Measurements from ENCODE around the gene RPS15. TPM values are rescaled to one million over a fixed set of nuclear protein-coding genes. Genes with fewer than 3 reads are reported as not detected.
A peak's percentile ranks its signal among the peaks of the same experiment; 100 is the strongest.

Gene RPS15
- total RNA-seq, 2 experiments from 2014 or later: 1,854 to 1,879 TPM

DNA sequence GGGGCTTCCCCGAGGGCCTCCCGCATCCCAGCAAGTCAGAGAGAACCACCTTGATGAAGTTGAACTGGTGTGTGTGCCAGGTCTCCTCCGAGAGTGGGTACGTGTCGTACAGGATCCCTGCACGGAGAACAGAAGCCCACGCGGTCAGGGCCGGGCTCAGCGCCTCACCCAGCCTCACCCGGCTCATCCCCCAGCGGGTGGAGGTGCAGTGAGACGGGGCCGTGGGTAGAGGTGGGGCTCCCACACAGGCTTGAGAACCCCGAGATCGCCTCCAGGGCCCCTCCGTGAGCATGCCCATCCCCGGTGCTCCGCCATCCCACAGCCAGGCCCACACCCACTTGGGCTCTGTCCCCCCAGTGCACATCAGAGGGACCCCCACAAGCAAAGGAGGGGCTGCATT, 39.1 kb upstream of the RPS15 start:
- TF ChIP-seq CTCF (IDR thresholded peaks at IDR 0.05): no peak

GRCh38 chr19:1399745-1400144, 38.5 kb upstream of the RPS15 start:
- Mint-ChIP-seq H3K4me1 (ENCODE audit: low read depth) (peaks cover 20% of the 10 kb centered on the region), H3K4me3 (no peak overlapping the region), H3K27me3 (peaks cover 5% of the 10 kb centered on the region), H3K9me3 (no peaks in the 10 kb centered on the region), H3K27ac (no peak overlapping the region), H3K36me3 (ENCODE audit: low read depth) (no peaks in the 10 kb centered on the region)
- ChIA-PET CTCF (no interaction called here), POLR2A (no interaction called here)
- no peak for ATAC-seq
- TF ChIP-seq CTCF (IDR thresholded peaks at IDR 0.05): no peak
- no peak for DNase-seq
- intact Hi-C loops (cut with micrococcal nuclease): loop anchor here (2.0 kb wide), 1 partner anchor 15 kb away; no protein-coding TSS in a partner anchor

More for the DNA sequence above, 39.1 kb upstream of the RPS15 start:
- H3K4me3 Mint-ChIP-seq: no peak overlapping the region
- ChIA-PET CTCF (no interaction called here), POLR2A (no interaction called here)
- H3K27me3 Mint-ChIP-seq: peaks cover 5% of the 10 kb centered on the region
- H3K9me3 Mint-ChIP-seq: no peaks in the 10 kb centered on the region
- ATAC-seq (no peak), DNase-seq (no peak)
- peaks cover 20% of the 10 kb centered on the region for H3K4me1 Mint-ChIP-seq (ENCODE audit: low read depth)
- H3K27ac Mint-ChIP-seq: no peak overlapping the region
- no peaks in the 10 kb centered on the region for H3K36me3 Mint-ChIP-seq (ENCODE audit: low read depth)
- intact Hi-C loops (cut with micrococcal nuclease): no loop called here

GRCh38 chr19:1400281-1401137, 37.7 kb upstream of the RPS15 start:
- no peaks in the 10 kb centered on the region for H3K36me3 Mint-ChIP-seq (ENCODE audit: low read depth)
- ATAC-seq (peak; percentile 21), DNase-seq (no peak)
- ChIA-PET POLR2A (no interaction called here), CTCF (no interaction called here)
- intact Hi-C loops (cut with micrococcal nuclease): loop anchor here (2.0 kb wide), 1 partner anchor 16 kb away; no protein-coding TSS in a partner anchor
- no peak for TF ChIP-seq CTCF (IDR thresholded peaks at IDR 0.05)
- H3K27me3 Mint-ChIP-seq: peaks cover 5% of the 10 kb centered on the region
- H3K9me3 Mint-ChIP-seq: no peaks in the 10 kb centered on the region
- H3K27ac Mint-ChIP-seq: no peak overlapping the region
- H3K4me1 Mint-ChIP-seq (ENCODE audit: low read depth): peaks cover 20% of the 10 kb centered on the region
- peak overlapping the region; percentile 72 for H3K4me3 Mint-ChIP-seq

DNA sequence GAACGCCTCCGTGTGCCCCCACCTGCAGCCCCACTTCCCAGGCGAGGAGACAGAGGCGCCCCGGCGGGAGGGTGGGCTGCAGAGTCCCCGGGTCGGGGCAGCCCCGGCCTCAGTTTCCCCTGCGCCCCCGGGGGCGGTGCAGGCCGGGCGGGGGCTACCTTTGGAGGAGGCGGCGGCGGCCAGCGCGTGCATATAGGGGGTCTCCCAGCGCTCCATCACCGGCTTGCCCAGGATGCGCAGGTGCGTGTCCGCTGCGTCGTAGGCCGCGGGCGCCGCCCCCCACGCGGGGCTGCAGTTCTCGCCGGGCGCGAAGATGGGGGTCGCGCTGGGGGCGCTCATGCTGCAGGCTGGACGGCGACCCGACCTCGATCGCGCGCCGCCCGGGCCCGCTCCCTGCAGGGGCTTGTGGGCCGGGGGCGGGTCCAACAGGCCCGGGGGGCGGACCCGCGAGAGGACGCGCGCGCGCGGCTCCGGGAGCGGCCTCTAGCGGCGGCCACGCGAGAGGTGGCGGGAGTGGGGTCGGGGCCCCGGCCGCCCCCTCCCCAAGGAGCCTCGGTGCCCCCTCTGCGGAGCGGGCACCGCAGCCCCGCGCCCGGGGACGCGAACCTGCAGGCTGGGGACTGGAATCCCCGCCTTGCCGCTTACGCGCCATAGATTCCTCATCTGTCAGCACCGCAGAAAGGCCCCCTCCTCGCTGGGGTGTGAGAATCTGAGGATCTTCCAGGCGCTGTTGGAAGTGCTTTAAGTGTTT, 36.9 kb upstream of the RPS15 start, which contains the start of gene GAMT:
Gene GAMT (minus strand): TSS at position 405 of the 751 bp plus-strand sequence. CDS start 66 bp downstream, at position 339.
- POLR2A ChIA-PET: no interaction called here
- CTCF ChIA-PET: no interaction called here

More for the DNA sequence above, 36.9 kb upstream of the RPS15 start, which contains the start of gene GAMT:
- no peak within 1 kb of the TSS for H3K27ac Mint-ChIP-seq
- no peaks in the 10 kb centered on the region for H3K36me3 Mint-ChIP-seq (ENCODE audit: low read depth)
- no peaks in the 10 kb centered on the region for H3K9me3 Mint-ChIP-seq
- intact Hi-C loops (cut with micrococcal nuclease): loop anchor here (2.0 kb wide), 1 partner anchor 17 kb away; no protein-coding TSS in a partner anchor
- DNase-seq (peak; percentile 59), ATAC-seq (peak; percentile 77)
- peaks cover 16% of the 10 kb centered on the region for H3K4me1 Mint-ChIP-seq (ENCODE audit: low read depth)
- peaks cover 5% of the 10 kb centered on the region for H3K27me3 Mint-ChIP-seq
- TF ChIP-seq CTCF (IDR thresholded peaks at IDR 0.05): peak; percentile 64
- peak within 1 kb of the TSS; percentile 72 for H3K4me3 Mint-ChIP-seq
